HG02588 (cell line): Measurements from ENCODE around the gene TRIM69.
"Not testable (repeated sequence)": the region's sequence is repeated elsewhere in the genome, so short reads cannot be mapped to it uniquely, and the experiment has no call there.

ENCODE experiments used
- ATAC-seq: cut with Tn5 transposase; IDR thresholded peaks from one replicate; pipeline ENCODE4 v1.9.1; 2021; ENCODE audit warnings: mild to moderate bottlenecking, moderate library complexity; ENCODE audit not compliant: unreplicated experiment

The TRIM69 gene, protein sequence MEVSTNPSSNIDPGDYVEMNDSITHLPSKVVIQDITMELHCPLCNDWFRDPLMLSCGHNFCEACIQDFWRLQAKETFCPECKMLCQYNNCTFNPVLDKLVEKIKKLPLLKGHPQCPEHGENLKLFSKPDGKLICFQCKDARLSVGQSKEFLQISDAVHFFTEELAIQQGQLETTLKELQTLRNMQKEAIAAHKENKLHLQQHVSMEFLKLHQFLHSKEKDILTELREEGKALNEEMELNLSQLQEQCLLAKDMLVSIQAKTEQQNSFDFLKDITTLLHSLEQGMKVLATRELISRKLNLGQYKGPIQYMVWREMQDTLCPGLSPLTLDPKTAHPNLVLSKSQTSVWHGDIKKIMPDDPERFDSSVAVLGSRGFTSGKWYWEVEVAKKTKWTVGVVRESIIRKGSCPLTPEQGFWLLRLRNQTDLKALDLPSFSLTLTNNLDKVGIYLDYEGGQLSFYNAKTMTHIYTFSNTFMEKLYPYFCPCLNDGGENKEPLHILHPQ

DNA sequence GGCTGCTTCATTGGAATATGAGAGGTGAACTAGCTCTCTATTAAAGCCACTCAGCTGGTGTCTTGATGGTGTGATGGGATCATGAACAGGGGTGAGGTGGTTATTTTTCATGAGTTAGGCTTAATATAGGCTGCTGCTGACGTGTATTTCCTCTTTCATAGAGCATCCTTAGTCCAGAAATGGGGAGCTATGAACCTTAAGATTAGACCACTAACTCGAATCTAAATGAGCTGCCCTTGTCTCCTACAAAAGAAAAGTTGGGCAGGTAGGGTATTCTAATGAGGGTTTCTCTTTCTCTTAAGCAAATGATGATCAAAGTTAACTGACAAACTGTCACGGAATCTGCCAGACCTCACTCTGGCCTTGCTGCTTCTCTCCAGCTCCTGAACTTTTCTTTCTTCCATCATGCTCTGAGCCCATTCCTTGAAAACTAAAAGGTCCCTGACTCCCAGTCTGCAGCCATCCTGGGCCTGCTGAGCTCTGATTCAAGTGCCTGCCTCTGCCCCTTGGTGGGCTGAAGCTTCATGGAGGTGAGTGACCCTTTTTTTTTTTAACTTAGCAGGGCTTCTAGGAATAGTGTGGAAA is at the start of gene TRIM69:
Gene TRIM69 (plus strand): TSS at position 348 of the 585 bp plus-strand sequence. CDS start 177 bp downstream, at position 525.
- ATAC-seq: peak; percentile 35

DNA sequence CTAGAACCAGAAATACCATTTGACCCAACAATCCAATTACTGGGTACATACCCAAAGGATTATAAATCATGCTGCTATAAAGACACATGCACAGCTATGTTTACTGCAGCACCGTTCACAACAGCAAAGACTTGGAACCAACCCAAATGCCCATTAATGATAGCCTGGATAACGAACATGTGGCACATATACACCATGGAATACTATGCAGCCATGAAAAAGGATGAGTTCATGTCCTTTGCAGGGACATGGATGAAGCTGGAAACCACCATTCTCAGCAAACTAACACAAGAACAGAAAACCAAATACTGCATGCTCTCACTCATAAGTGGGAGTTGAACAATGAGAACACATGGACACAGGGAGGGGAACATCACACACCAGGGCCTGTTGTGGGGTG is 47.0 kb upstream of the TRIM69 start:
- ATAC-seq: not testable (repeated sequence)

DNA sequence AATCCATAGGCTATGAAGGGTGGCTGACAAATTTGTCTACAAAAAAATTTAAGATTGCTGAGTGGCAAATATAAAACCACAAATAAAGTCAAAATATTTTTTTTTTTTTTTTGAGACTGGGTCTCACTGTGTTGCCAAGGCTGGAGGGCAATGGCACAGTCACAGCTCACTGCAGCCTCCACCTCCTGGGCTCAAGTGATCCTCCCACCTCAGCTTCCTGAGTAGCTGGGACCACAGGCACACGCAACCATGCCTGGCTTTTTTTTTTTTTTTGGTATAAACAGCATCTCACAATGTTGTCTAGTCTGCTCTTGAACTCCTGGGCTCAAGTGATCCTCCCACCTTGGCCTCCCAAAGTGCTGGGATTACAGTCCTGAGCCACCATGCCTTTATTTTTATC is 46.1 kb upstream of the TRIM69 start:
- ATAC-seq: not testable (repeated sequence)

DNA sequence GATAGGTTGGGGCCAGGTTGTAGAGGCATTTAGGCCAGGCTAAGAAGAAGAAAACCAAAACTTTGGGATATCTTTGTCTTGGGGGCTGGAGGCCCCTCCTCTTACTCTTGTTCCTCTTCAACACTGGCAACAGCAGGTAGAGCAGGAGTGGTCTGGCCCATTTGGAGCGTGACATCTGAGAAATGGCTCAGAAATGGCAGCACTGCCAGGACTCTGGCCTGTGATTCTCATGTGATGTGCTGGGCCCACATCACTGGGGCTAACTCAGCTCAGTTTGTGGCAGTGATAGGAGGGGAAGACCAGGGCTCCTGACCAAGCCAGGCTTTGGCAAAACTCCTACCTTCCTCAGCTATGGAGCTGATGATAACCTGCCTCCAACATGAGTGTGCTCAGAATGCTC is 43.7 kb upstream of the TRIM69 start:
- ATAC-seq: no peak

DNA sequence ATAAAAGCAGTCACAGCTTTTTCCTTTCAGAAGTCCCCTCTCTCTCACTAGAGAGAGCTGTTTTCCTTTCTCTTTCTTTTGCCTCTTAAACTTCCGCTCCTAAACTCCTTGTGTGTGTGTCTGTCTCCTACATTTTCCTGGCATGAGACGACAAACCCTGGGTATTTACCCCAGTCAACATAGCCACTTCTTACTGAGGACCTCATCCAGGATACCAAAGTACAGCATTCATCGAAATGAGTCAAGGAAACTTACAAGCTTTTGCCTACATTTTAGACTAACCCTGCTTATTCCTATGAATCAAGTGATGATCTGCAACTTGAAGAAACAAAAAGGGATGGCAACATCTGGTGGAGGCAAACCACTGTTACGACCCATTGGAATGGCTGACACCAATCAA is 41.9 kb upstream of the TRIM69 start:
- ATAC-seq: no peak

DNA sequence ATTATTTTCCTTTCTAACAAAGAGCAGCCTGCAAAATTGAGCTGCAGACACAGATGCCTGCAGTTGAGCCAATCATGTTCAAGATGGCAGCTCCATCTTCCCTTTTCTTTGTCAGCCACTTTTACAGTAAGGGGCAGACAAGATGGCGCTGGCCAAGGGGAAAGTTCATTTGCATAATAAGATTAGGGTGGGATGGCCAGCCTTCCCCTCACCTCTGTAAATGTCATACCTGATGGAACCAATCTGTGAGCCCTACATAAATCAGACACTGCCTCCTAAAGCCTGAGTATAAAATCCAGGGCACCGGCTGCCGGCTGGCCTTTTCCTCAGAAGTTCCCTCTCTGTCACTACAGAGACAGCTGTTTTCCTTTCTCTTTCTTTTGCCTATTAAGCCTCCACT is 41.0 kb upstream of the TRIM69 start:
- ATAC-seq: no peak

DNA sequence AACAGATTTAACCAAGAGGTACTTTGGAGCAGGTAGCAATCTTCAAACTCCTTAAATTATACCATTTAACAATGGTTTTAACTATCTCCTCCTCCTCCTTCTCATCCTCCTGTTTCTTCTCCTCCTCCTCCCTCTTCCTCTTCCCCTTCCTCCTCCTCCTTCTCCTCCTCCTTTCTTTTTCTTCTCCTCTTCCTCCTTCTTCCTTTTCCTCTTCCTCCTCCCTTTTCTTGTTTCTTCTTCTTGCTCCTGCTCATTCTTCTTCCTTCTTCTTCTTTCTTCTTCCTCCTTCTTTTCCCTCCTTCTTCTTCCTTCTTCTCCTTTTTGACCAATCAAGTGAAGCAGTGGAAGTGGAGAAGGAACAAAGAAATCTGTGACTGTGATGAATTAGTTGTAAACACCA is 39.3 kb upstream of the TRIM69 start:
- no peak for ATAC-seq

DNA sequence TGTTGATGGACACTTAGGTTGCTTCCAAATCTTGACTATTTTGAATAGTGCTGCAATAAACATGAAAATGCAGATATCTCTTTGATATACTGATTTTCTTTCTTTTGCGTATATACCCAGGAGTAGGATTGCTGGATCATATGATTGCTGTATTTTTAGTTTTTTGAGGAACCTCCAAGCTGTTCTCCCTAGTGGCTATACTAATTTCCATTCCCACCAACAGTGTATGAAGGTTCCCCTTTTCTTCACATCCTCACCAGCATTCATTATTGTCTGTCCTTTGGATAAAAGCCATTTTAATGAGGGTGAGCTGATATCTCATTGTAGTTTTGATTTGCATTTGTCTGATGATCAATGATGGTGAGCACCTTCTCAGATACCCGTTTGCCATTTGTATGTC is 37.7 kb upstream of the TRIM69 start:
- ATAC-seq: no peak

DNA sequence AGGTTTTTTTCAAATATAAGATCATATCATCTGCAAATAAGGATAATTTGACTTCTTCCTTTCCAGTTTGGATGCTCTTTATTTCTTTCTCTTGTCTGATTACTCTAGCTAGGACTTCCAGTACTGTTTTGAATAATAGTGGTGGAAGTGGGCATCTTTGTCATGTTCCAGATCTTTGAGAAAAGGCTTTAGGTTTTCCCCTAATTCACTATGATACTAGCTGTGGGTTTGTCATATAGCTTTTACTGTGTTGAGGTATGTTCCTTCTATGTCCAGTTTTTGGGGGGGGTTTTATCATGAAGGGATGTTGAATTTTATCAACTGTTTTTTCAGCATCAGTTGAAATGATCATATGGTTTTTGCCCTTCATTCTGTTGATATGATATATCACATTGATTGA is 35.7 kb upstream of the TRIM69 start:
- not testable (repeated sequence) for ATAC-seq

DNA sequence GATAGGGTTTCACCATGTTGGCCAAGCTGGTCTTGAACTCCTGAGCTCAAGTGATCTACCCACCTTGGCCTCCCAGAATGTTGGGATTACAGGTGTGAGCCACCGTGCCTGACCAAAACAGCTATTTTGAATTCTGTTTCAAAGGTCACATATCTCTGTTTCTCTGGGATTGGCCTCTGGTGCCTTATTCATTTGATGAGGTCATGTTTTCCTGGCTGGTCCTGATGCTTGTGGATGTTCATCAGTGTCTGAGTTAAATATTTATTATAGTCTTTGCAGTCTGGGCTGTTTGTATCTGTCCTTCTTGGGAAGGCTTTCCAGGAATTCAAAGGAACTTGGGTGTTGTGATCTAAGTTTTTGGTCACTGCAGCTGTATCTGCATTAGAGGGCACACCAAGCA is 30.3 kb upstream of the TRIM69 start:
- no peak for ATAC-seq

DNA sequence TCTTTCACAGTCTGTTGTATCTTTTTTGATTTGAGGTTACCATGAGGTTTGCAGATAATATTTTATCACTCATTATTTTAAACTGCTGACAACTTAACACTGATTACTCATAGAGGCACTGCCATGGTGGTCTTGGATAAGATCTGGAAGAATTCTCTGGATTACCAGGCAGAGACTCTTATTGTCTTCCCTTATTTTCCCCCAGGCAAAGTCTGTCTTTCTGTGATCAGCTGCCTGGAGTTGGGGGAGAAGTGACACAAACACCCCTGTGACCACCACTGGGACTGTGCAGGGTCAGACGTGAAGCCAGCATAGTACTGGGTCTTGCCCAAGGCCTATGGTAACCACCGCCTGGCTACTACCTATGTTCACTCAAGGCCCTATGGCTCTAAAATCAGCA is 29.9 kb upstream of the TRIM69 start:
- no peak for ATAC-seq

DNA sequence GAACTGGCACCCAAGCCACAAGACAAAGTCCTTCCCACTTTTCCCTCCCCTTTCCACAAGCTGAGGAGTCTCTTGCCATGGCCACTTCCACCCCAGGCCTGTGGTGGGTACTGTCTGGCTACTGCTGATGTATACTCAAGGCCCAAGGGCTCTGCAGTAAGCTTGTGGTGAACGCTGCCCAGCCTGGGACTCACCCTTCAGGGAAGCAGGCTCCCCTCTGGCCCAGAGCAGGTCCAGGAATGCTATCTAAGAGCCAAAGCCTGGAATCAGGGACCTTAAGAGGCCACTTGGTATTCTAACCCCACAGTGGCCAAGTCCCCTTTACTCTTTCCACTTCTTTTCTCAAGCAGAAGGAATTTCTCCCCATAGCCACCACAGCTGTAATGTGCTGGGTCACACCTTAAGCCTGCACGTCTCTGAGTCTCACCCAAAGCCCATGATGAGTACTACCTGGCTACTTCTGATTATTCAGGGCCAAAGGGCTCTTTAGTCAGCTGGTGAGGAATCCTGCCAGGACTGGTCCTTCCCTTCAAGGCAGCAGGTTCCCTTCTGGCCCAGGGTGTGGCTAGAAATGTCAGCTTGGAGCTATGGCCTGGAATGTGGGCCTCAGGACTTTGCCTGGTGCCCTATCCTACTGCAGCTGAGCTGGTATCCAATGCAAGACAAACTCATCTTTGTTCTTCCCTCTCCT is 29.2 kb upstream of the TRIM69 start:
- no peak for ATAC-seq

DNA sequence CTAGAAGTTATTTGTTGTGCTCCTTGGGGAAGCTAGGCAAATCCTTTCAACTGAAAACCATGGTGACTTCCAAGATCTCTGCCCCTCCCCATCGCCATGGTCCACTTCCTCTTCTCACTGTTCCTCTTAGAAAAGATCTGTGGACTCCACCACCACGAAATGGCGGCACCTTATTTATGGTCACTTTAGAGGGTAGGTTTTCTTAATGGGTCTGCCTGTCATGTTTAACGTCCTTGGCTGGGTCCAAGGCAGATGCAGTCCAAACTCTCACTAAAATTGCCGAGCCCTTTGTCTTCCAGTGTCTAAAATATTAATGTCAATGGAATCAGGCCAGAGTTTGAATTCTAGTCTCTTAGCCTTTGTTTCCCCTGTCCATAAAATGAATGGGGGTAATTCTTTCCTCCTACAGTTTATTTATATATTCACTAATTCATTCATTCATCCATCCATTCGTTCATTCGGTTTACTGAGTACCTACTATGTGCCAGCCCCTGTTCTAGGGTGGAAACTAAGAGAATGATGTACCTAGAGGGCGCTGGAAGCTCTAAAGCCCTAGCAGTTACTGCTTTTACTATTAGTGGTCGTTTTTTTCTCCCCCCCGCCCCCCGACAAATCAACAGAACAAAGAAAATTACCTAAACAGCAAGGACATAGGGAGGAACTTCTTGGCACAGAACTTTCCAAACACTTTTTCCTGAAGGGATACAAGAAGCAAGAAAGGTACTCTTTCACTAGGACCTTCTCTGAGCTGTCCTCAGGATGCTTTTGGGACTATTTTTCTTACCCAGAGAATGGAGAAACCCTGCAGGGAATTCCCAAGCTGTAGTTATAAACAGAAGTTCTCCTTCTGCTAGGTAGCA is 25.9 kb upstream of the TRIM69 start:
- ATAC-seq: peak; percentile 27

DNA sequence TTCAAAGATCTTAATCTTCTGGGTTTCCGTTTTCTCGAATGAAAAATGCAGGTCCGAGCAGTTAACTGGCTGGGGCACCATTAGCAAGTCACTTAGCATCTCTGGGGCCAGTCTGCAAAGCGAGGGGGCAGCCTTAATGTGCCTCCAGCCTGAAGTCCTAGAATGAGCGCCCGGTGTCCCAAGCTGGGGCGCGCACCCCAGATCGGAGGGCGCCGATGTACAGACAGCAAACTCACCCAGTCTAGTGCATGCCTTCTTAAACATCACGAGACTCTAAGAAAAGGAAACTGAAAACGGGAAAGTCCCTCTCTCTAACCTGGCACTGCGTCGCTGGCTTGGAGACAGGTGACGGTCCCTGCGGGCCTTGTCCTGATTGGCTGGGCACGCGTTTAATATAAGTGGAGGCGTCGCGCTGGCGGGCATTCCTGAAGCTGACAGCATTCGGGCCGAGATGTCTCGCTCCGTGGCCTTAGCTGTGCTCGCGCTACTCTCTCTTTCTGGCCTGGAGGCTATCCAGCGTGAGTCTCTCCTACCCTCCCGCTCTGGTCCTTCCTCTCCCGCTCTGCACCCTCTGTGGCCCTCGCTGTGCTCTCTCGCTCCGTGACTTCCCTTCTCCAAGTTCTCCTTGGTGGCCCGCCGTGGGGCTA is 25.1 kb upstream of the TRIM69 start, which contains the start of the genes B2M and PATL2:
Gene B2M (plus strand): TSS at position 422 of the 647 bp plus-strand sequence. CDS start 30 bp downstream, at position 452.
Gene PATL2 (minus strand): TSS at position 228 of the 647 bp plus-strand sequence. CDS start 34,833 bp downstream, outside the sequence.
- ATAC-seq: peak; percentile 80

DNA sequence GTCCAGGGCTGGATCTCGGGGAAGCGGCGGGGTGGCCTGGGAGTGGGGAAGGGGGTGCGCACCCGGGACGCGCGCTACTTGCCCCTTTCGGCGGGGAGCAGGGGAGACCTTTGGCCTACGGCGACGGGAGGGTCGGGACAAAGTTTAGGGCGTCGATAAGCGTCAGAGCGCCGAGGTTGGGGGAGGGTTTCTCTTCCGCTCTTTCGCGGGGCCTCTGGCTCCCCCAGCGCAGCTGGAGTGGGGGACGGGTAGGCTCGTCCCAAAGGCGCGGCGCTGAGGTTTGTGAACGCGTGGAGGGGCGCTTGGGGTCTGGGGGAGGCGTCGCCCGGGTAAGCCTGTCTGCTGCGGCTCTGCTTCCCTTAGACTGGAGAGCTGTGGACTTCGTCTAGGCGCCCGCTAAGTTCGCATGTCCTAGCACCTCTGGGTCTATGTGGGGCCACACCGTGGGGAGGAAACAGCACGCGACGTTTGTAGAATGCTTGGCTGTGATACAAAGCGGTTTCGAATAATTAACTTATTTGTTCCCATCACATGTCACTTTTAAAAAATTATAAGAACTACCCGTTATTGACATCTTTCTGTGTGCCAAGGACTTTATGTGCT is 24.5 kb upstream of the TRIM69 start:
- peak; percentile 16 for ATAC-seq

DNA sequence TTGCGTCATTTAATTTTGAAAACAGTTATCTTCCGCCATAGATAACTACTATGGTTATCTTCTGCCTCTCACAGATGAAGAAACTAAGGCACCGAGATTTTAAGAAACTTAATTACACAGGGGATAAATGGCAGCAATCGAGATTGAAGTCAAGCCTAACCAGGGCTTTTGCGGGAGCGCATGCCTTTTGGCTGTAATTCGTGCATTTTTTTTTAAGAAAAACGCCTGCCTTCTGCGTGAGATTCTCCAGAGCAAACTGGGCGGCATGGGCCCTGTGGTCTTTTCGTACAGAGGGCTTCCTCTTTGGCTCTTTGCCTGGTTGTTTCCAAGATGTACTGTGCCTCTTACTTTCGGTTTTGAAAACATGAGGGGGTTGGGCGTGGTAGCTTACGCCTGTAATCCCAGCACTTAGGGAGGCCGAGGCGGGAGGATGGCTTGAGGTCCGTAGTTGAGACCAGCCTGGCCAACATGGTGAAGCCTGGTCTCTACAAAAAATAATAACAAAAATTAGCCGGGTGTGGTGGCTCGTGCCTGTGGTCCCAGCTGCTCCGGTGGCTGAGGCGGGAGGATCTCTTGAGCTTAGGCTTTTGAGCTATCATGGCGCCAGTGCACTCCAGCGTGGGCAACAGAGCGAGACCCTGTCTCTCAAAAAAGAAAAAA is 23.9 kb upstream of the TRIM69 start:
- ATAC-seq: no peak

DNA sequence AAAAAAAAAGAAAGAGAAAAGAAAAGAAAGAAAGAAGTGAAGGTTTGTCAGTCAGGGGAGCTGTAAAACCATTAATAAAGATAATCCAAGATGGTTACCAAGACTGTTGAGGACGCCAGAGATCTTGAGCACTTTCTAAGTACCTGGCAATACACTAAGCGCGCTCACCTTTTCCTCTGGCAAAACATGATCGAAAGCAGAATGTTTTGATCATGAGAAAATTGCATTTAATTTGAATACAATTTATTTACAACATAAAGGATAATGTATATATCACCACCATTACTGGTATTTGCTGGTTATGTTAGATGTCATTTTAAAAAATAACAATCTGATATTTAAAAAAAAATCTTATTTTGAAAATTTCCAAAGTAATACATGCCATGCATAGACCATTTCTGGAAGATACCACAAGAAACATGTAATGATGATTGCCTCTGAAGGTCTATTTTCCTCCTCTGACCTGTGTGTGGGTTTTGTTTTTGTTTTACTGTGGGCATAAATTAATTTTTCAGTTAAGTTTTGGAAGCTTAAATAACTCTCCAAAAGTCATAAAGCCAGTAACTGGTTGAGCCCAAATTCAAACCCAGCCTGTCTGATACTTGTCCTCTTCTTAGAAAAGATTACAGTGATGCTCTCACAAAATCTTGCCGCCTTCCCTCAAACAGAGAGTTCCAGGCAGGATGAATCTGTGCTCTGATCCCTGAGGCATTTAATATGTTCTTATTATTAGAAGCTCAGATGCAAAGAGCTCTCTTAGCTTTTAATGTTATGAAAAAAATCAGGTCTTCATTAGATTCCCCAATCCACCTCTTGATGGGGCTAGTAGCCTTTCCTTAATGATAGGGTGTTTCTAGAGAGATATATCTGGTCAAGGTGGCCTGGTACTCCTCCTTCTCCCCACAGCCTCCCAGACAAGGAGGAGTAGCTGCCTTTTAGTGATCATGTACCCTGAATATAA is 23.0 kb upstream of the TRIM69 start:
- no peak for ATAC-seq
